Left renal cortex interstitium (tissue), 4 donors: Measurements from ENCODE around the gene GPX7. TPM values are rescaled to one million over a fixed set of nuclear protein-coding genes. Genes with fewer than 3 reads are reported as not detected.

Experiments used
- DNase-seq, 4 donors: peaks; one replicate each; pipeline ENCODE4 v3.0.0-alpha.2; 2013; ENCODE audit warnings: low read depth in 4 of 4, low spot score in 2 of 4, missing footprints in 1 of 4
- polyA plus RNA-seq, 4 donors: library from polyadenylated mRNA; unstranded; fragments of 120-200 nt; gene quantifications; one replicate each; pipeline ENCODE4 v1.2.1, GENCODE V29; 2013; ENCODE audit not compliant: insufficient read length in 4 of 4

The GPX7 gene
- polyA plus RNA-seq, 4 donors = 68.8 to 102 (median 71.7) TPM

DNA sequence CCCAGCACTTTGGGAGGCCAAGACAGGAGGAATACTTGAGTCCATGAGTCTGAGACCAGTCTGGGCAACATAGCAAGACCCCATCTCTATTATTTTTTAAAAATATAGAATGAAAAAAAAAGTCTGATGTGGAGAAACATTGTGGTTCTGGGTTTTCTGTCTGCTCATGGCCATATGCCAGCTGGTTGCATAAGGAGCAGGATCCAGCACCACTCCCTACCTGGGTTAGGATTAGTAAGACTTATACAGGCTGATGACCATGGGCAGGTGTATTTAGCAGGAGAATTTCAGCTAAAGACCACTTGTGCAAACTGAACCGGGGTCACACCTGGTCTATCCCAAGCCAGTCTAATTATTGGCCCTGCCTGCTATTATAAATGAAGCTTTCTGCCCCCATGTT, 16.7 kb upstream of the GPX7 start:
- DNase-seq = no peak

DNA sequence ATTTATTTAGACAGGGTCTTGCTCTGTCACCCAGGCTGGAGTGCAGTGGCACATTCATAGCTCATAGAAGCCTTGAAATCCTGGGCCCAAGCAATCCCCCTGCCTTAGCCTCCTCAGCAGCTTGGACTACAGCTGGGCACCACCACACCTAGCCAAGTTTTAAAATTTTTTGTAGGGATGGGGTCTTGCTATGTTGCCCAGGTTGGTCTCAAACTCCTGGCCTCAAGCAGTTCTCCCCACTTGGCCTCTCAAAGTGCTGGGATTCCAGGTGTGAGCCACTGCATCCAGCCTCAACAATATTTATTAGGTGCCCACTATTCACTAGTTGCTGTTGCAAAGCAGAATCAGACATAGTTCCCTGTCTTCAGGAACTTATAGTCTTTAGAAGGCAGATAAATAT, 14.1 kb upstream of the GPX7 start:
- DNase-seq = no peak

DNA sequence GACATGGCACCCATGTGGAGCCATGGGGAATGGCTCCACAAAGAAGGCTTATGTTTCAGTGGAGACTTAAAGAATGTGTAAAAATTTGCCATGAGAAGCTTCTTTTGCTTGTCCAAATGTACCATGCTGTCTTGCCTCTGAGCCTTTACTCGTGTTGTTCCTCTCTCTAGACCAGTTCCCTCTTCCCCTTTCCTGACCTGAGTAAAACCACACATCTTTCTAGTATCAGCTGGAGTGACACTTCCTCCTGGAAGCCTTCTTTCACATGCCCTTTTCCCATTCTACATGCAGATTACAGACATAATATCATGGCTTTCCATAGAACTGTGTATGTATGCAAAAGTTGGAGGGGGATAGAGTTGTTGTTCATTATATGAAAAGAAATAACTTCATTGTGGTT, 13.6 kb upstream of the GPX7 start:
- no peak for DNase-seq

DNA sequence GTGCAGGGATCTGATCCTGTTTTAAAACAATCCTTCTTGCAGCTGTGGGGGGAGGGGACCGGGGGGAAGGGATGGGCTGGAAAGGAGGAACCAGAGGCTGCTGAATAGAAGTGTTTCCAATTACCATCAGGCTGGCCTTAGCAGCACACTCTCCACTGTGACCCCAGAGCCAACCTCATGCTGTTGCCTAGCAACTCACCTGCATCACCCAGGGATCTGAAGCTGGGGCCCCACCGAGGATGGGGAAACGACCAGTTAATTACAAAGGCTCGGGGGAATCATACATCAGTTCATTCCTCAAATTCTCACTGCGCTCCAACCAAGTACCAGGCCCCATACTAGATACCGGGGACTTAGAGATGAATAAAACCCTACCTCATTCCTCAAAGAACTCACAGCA, 11.9 kb upstream of the GPX7 start:
- DNase-seq = no peak

DNA sequence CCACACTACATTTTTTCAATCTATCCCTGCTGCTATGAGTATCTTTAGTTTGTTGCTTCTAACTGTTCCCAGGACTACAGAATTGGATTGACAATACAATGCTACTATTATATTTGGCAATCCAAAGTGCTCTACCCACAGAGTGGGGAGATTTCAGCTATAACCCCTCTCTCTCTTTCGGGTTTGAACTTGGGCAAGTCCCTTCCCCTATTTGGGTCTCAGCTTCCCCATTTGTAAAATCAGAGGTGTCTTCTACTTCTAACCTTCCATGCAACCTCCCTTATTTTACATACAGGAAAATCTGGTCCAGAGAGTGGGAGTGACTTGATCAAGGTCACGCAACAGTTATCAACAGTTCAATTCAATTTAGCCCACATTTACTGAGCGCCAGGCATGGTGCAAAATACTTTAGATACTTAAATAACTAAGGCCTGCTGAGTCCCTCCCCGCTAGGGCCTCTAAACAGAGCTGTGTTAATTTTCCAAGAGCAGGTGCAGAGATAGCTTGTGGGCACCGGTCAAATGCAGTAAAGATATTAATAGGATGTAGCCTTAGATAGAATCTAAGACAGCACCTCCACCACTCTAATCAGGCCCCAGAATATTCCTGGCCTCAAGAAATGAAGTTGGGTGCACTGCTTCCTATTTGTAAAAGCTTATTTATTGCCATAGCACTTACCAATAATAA, 9.4 kb upstream of the GPX7 start:
- DNase-seq = no peak

DNA sequence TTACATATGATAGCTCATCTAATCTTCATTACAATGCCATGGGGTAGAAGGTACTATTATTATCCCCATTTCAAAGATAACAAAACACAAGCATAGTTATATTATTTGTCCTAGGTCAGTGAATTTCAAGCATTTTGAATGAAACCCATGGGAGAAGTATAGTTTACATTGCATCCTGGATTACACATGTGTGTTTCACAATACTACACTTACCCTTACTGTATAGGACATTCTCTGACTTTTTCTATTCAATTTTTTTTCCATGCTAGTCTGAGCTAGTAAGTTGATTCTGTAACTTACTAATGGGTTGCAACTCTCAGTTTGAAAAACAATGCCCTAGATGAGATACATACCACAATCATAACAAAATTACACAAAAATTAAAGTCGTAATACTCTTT, 8.7 kb upstream of the GPX7 start:
- no peak for DNase-seq

DNA sequence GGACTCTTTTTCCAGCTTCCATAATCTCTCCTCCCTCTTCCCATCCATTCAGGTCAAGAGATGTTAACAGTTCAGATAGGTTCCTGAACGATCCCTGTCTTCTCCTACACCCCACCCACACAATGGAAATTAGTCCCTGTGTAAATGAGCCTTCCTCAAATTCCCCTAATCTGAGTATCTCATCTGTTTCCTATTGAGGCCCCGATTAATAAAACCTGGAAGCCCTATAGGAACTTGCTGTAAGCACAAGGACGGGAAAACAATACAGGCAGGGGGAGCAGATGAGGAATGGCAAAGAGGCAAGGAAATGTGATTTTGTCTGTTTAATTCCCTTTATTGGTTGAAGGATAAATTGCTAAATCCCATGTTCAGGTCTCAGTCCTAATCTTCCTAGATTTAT, 7.1 kb upstream of the GPX7 start:
- DNase-seq = no peak

DNA sequence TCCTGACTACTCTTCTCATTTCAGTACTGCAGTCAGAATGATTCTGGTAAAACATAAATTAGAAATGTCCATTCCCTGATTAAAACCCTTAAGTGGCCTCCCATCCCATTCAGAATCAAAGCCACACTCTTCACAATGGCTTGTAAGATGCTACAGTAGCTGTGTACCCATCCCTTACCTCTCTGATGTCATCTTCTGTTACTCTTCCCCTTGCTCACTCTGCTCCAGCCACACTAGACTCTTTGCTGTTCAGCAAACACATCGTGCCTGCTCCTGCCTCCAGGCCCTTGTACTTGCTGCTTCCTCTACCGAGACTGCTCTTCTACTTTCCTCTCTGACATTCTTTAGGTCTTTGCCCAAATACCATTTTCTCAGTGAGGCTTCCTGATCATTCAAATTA, 4.3 kb upstream of the GPX7 start:
- no peak for DNase-seq

DNA sequence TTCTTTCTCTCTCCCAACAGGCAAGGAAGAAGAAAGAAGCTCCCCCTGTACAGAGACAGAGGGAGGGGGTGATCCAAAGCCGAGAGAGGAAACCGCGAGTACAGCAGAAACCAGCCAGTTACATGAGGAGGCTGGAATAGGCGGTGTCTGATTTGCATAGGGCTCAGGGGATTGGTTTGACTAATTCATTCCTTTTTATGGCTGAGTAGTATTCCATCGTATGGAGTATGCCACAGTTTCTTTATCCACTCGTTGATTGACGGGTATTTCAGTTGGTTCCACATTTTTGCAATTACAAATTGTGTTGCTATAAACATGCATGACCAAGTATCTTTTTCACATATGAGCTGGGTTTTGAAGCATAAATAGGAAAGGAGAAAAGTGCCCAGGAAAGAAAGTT, 3.4 kb upstream of the GPX7 start:
- no peak for DNase-seq

DNA sequence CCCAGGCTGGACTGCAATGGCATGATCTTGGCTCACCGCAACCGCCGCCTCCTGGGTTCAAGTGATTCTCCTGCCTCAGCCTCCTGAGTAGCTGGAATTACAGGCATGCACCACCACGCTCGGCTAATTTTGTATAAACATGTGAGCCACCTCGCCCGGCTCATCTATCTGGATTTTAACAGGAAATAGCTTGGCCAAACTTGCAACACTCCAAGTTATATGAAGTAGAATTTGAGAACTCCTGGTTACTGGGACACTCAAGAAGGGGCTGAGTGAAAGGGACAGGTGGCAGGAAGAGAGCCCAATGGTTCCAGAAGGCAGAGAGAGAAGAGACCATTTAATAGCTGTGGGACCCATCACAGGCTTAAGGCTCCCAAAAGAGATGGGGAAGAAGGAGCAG, 2.9 kb upstream of the GPX7 start:
- no peak for DNase-seq

DNA sequence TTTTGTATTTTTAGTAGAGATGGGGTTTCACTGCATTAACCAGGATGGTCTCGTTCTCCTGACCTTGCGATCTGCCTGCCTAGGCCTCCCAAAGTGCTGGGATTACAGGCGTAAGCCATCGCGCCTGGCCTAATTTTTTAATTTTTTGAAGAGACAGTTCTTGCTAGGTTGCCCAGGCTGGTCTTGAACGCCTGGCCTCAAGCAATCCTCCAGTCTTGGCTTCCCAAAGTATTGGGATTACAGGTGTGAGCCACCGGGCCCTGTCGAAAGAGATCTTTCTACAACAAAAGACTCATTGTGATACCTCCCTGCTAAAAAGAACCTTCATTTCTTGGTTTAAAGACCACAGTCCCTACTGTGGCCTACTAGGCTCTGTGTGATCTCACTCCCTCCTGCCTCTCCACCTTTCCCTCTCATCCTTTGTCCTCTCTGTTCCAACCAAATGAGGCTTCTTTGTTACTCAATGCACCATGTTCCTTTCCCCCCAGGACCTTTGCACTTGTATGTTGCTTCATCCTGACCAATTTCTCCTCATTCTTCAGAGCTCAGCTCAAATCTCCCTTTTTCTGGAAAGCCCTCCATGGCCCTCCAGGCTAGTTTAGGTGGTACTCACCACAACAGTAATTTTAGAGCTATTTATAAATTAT, 1.5 kb upstream of the GPX7 start:
- DNase-seq = no peak

DNA sequence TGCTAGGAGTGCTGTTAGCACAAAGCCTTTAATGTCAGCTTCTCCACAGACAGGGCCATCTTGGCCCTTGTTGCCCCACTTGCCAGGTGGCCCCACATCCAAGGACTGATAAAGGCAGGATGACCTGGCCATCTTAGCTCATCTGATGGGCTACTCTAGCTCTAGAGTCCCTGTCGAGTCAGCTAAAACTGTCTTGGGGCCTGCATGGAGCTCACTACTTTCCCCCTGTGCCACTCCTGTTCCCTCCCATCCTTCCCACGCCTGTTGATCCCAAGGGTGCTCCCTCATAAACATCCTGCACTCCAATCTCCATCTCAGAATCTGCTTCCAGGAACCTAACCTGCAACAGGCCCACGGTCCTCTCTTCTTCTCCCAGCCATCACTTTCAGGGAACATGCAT, 652 bp upstream of the GPX7 start:
- no peak for DNase-seq

DNA sequence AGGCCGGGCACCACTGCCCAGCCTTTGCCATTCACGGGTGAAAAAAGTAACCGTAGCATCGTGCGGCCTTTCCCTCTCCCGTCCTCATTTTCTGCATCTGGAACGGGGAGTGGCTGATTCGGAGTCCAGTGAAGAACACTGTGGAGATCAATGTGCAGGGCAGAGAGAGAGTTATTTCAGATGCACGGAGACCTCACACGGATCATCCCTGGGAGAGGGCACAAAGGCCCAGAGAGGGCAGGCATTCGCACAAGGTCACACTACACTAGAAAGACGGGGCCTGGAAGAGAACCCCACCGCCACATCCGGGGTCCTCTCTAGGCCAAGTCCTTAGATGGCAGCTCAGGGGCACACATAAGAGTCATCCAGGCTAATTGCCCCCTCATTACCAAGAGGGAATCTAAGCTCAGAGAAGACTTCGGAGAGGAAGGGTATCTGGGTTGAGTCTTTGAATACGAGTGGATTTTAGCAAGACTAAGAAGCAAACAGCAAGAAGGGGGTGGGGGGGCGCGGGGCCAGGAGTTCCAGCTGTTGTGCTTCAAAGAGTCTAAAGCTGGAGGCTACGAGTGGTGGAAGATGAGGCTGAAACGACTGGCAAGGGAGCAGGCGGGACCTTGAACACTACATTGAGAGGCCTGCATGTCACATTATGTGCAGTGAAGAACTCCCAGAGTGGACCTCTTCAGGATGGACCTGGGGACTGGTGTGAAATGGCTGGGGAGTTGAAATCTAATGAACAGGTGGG, 857 bp downstream of the GPX7 start:
- DNase-seq = no peak

DNA sequence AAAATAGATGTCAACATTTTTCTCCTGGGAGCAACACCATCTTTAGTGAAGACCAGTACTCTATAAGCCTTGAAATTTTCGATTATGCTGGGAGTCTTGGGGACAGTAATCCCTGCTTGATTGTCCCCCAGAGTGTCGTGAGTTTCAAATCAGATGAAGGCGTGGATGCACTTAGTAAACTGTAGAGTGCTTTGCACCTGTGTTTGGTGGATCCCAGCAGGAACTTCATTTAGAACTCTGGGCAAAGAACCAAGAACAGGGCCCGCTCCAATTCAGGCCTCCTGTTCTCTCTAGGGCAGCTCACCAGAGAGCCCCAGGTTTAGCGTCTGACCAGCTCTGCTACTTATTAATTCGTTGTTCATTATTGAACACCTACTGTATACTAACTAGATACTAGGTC, 1.5 kb downstream of the GPX7 start:
- no peak for DNase-seq

DNA sequence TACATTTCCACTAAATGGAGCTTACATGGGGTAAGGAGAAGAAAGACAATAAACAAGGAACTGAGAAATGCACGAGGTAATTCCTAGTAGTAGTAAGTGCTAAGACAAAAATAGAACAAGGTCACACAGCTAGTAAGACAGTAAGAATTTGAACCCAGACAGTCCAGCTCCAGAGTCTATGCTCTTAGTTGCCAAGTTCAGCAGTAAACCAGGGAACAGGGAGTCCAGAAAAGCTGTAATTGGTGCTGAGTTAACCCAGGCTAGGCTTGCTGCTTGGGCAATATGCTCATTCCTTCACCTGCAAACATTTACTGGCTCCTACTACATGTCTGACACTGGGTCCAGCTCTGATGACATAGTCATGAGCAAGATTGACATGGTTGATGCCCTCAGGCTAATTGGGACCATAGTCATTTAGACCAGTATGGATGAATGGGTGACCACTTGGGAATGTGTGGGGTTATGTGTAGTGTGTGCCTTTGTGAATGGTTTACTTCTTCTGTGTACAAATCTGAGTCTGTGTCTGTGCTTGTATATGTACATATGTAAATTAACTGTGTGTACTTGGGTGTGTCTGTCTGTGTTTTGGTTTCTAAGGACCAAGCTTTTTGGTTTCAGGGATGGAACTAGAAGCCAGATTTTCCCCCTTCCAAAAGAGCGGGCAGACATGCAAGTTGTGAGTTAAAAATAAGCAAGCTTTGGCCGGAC, 2.0 kb downstream of the GPX7 start:
- no peak for DNase-seq

DNA sequence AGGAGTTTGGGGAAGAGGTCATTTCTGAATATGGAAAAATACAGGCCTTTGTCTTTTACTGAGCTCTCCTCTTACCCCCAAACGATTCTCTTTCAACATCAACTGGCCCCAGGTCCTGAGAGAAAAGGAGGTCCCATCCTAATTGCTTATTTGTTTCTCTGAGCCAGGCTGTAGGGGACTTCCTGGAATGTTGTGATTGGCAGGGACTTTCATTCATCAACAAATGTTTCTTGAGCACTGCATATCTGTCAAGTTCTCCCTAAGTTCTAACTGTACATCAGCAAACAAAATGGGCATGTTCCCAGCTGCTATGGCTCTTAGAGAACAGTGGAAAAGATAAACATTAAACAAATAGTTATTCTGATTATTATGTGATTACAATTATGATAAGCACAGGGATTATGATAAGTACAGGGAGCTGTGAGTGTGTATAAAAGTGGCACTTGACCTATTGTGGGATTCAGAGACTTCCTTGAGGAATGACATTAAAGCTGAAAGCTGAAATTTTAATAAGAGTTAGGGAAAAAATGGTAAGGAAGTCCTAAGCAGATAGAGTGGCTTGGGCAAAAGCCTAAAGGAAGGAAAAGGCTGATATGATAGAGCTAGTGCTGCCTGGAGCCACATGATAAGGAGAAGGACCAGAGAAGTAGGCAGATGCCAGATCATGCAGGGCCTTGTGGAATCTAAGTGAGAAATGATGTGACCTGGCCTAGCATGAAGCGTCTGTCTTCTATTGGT, 11.6 kb downstream of the GPX7 start:
- no peak for DNase-seq

DNA sequence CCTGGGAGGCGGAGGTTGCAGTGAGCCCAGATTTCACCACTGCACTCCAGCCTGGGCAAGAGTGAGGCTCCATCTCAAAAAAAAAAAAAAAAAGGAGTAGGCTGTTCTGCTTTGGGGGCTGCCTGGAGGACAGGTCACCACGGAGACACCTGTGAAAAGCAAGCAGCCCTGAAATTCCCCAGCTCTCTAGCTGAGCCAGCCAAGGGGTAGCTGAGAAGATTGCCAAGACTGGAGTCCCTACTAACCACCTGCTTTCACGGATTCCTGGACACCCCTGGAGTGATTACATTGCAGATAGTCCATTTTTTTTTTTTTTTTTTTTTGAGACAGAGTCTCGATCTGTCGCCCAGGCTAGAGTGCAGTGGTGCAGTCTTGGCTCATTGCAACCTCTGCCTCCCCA, 12.5 kb downstream of the GPX7 start:
- no peak for DNase-seq

DNA sequence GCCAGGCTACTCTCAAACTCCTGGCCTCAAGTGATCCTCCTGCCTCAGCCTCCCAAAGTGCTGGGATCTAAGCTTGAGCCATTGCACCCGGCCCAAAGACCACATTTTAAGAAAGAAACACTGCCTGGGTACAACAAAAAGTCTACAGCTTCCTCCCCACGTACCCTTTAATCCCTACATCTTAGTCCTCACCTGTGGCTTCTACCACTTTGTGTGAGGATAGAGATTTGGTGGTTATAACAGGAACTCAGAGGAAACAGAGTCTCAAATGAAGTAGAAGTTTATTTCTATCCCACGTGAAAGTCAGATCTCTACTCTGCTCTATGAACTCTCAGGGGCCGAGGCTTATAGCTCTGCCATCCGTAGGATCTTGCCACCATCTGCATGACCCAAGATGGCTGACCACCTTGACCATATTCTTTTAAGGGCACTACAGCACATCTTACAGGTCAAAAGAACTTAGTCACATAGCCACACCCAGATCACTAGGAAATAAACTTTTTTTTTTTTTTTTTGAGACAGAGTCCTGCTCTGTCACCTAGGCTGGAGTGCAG, 13.4 kb downstream of the GPX7 start:
- DNase-seq = no peak

DNA sequence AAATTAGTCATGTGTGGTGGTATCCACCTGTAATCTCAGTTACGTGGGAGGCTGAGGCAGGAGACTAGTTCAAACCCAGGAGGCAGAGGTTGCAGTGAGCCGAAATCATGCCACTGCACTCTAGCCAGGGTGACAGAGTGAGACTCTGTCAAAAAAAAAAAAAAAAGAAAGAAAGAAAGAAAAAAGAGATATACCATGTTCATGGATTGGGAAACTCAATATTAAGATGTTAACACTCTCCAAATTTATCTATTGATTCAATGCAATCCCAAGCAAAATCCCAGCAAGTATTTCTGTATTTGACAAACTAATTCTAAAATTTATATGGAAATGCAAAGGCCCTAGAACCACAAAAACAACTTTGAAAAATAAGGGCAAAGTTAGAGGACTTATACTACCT, 19.8 kb downstream of the GPX7 start:
- DNase-seq = no peak

DNA sequence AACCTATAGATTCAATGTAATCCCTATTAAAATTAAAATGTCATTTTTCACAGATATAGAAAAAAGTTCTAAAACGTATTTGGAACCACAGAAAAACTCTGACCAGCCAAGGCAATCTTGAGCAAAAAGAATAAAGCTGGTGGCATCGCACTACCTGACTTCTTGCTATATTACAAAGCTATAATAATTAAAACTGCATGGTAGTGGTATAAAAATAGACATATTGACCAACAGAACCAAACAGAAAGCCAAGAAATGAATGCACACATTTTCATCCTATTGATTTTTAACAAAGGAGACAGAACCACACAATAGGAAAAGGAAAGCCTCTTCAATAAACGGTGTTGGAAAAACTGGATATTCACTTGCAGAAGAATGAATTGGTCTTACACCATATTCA, 21.6 kb downstream of the GPX7 start:
- no peak for DNase-seq

DNA sequence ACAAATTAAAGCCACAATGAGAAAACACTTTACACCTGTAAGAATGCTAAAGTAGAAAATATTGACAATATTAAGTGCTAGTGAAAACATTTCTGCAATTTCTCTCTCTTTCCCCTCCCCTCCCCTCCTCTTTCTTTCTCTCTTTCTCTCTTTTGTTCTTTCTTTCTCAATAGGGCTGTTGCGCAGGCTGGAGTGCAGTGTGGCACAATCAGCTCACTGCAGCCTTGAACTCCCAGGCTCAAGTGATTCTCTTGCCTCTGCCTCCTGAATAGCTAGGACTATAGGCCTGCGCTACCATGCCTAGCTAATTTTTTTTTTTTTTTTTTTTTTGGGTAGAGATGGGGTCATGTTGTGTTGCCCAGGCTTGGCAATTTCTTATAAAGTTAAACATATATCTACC, 24.9 kb downstream of the GPX7 start:
- DNase-seq = no peak
